SK-N-MC (cell line): ENCODE measurements around the gene BCL2A1.

Experiments
- EZH2 ChIP-seq: fragments of 200-600 bp; sonication (generic); IDR thresholded peaks from one replicate; pipeline ENCODE4 v1.6.1; 2017; ENCODE audit warnings: antibody characterized with exemption
- FOXP2 ChIP-seq: optimal IDR thresholded peaks from 2 replicates; pipeline ENCODE3; 2011; ENCODE audit warnings: mild to moderate bottlenecking, moderate library complexity; ENCODE audit not compliant: insufficient read depth; ENCODE audit errors: extremely low read length, control extremely low read depth
- POLR2AphosphoS5 ChIP-seq: IDR thresholded peaks from 2 replicates; pipeline ENCODE4 v1.6.1; 2012; ENCODE audit warnings: mild to moderate bottlenecking, low read depth, low read length, borderline replicate concordance

GRCh38 chr15:79960502-79961212 lies 10.3 kb downstream of the BCL2A1 start:
- TF ChIP-seq FOXP2 (no peak), EZH2 (no peak), POLR2AphosphoS5 (no peak)
